Measurements from ENCODE around the gene ILF2. TPM values are rescaled to one million over a fixed set of nuclear protein-coding genes. Genes with fewer than 3 reads are reported as not detected.
"Not testable (repeated sequence)": the region's sequence is repeated elsewhere in the genome, so short reads cannot be mapped to it uniquely, and the experiment has no call there.

Gene ILF2
- total RNA-seq, result 168 and 232 TPM in 2 replicates

DNA sequence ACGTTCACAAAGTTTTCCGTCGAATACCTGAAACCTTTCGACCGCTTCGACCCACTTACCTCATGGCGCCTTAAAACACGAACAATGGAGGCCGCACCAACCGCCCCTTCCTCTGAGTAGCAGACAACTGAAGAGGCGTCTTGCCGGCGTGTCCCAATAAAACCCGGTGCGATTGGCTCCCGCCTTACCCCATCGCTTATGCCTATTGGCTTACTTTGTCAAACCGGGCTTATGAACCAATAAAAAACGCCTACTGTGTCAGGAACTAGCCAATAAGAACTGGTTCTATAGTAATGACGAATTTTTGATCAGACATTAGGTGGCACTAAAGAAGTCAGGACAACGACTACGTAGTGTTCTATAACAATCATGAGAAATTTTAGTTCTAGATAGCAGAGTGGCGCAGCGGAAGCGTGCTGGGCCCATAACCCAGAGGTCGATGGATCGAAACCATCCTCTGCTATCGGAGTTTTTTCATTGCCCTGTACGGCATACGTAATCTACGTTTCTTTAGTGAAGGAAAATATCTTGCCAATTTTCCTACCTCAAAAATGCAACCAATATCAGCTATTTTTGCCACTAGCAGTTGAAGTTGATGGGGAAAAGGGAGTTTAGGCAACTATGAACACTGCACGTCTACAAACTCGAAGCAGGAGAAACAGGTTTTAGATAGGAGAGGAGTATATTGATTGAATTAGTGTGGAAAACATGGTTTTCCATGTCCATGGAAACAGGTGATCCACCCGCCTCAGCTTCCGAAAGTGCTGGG is at the start of gene ILF2:
ILF2 (minus strand) TSS at position 135 of the 769 bp plus-strand sequence; CDS start at position 64, 71 bp downstream.
- peak; percentile 100 for DNase-seq (ENCODE audit: low read depth)

GRCh38 chr1:153717330-153717729 is 46.5 kb upstream of the ILF2 start:
- no peak for DNase-seq (ENCODE audit: low read depth)

DNA sequence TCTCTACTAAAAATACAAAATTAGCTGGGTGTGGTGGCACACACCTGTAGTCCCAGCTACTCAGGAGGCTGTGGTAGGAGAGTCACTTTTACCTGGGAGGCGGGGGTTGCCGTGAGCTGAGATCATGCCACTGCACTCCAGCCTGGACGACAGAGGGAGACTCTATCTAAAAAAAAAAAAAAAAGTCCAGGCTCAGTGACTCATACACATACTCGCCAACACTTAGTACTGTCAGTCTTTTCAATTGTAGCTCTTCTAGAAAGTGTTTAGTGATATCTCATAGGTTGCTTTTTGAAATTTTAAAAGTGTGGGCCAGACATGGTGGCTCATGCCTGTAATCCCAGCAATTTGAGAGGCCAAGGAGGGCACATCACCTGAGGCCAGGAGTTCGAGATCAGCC is 45.4 kb upstream of the ILF2 start:
- not testable (repeated sequence) for DNase-seq (ENCODE audit: low read depth)

- no peak for DNase-seq (ENCODE audit: low read depth)
Measured at GRCh38 chr1:153711026-153711425, 40.2 kb upstream of the ILF2 start.

DNA sequence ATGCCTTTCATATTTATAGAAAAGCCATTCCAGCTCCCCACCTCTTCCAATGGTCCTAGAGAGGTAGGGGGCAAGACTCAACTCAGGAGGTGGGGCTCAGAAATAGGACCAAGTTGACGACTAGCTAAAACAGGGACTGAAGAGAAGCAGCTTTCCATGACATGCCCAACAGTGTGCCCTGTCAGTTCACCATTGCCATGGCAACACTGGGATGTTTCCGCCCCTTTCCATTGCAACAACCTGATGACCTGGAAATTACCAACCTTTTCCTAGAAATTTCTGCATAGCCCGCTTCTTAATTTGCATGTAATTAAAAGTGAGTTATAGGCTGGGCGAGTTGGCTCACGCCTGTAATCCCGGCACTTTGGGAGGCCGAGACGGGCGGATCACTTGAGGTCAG is 34.7 kb upstream of the ILF2 start:
- no peak for DNase-seq (ENCODE audit: low read depth)

GRCh38 chr1:153699768-153700167 is 29.0 kb upstream of the ILF2 start:
- no peak for DNase-seq (ENCODE audit: low read depth)

- peak; percentile 53 for DNase-seq (ENCODE audit: low read depth)
Measured at GRCh38 chr1:153698923-153699714, 28.3 kb upstream of the ILF2 start.

GRCh38 chr1:153698020-153698922 is 27.5 kb upstream of the ILF2 start:
- DNase-seq (ENCODE audit: low read depth), result no peak

GRCh38 chr1:153697191-153698019 is 26.6 kb upstream of the ILF2 start:
- DNase-seq (ENCODE audit: low read depth), result peak; percentile 74

DNA sequence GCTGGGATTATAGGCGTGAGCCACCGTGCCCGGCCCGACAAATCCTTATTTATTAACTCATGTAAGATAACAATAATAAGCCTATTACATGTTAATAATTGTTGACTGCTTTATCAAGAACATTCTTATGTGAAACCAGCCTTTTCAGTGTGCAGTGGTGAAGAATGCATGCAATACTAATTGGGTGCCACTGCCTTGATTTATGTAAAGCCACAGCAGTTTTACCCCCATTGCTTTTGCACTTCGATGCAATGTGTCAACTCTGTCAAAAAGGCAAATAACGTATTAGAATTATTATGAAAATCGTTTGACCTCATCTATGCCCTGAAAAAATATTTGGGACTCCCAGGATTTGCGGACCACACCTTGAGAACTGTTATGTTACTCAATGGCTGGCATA is 25.9 kb upstream of the ILF2 start:
- DNase-seq (ENCODE audit: low read depth), result peak; percentile 34

DNA sequence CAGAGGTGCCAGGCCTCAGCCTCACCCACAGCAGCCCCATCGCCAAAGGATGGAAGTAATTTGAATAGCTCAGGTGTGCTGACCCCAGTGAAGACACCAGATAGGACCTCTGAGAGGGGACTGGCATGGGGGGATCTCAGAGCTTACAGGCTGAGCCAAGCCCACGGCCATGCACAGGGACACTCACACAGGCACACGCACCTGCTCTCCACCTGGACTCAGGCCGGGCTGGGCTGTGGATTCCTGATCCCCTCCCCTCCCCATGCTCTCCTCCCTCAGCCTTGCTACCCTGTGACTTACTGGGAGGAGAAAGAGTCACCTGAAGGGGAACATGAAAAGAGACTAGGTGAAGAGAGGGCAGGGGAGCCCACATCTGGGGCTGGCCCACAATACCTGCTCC is 22.7 kb upstream of the ILF2 start:
- DNase-seq (ENCODE audit: low read depth), result no peak

DNA sequence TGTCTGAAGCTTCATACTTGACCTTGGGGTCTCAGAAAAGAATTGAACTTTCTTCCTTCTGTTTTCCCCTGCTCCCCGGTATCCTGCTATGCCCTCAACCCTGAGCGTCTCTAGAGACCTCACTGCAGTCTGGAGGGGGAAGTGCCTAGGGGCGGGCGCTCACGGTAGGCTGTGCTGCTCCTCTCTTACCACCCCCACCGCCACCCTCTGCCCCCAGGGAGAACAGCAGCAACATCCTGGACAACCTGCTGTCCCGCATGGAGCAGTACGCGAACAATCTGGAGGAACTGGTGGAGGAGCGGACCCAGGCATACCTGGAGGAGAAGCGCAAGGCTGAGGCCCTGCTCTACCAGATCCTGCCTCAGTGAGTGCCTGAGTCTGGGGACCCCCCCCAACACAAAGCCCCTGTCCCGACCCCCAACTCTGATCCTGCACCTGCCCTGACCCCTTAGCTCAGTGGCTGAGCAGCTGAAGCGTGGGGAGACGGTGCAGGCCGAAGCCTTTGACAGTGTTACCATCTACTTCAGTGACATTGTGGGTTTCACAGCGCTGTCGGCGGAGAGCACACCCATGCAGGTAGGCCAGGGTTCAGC is 18.0 kb upstream of the ILF2 start:
- no peak for DNase-seq (ENCODE audit: low read depth)

GRCh38 chr1:153688276-153688675 is 17.5 kb upstream of the ILF2 start:
- DNase-seq (ENCODE audit: low read depth), result no peak

GRCh38 chr1:153687346-153688125 is 16.7 kb upstream of the ILF2 start:
- DNase-seq (ENCODE audit: low read depth), result no peak

DNA sequence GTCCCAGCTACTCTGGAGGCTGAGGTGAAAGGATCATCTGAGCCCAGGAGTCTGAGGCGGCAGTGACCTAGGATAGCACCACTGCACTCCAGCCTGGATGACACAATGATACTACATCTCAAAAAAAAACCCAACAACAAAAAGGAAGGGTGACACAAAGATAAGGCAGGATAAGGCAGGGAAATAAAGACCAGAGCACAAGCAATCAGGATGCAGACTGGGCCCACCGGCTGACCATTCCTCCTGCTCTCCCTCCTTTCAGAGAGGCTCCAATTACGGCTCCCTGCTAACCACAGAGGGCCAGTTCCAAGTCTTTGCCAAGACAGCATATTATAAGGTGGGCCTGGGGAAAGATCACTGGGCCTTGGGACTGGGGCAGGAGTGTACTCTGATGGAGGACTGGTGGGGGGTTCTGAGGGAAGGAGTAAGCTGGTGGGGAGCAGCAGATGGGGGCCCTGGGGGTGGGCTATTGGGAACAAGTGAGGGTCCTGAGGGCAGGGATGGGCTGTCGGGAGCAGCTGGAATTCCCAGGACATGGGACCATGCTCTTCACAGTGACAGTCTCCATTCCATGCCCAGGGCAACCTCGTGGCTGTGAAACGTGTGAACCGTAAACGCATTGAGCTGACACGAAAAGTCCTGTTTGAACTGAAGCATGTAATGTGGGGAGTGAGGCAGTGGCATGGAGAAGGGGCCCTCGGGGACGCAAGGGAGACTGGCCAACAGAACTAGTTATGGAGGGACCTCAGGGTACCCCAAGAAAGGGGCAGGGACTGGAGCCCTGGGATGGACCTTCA is 14.9 kb upstream of the ILF2 start:
- DNase-seq (ENCODE audit: low read depth), result no peak

DNA sequence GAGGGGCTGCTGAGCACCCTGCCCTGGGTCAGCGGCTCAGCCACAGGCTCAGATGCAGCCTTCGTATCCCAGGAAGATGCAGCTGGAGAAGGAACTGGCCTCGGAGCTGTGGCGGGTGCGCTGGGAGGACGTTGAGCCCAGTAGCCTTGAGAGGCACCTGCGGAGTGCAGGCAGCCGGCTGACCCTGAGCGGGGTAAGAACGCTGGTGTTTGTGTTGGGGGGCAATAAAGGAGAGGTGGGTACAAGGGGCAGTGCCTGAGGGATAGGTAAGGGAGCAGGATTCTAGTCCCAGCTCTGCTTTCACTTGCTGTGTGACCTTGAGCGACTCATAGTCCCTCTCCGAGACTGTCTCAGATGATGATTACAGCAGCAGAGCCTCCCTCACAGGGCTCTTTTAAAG is 14.1 kb upstream of the ILF2 start:
- DNase-seq (ENCODE audit: low read depth), result no peak

- DNase-seq (ENCODE audit: low read depth), result no peak
Measured at GRCh38 chr1:153683854-153684253, 13.1 kb upstream of the ILF2 start.

- no peak for DNase-seq (ENCODE audit: low read depth)
Measured at GRCh38 chr1:153682730-153683129, 11.9 kb upstream of the ILF2 start.

DNA sequence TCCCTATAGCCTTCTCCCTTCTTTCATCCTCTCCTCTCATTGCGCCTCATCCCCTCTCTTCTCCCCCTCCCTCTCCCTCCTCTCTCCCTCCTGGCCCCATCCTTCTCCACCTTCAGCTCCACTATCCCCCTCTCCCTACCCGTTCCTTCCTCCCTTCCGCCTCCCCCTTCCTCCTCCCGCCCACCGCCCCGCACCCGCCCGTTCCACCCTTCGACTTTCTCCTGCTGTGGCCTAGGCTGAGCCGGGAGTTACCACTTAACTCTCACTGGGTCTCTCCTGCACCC is 9.3 kb upstream of the ILF2 start:
- DNase-seq (ENCODE audit: low read depth), result no peak

Data from renal cortical epithelial cell (primary cell).